H1 (cell line): ENCODE results near the gene MVD. TPM values are rescaled to one million over a fixed set of nuclear protein-coding genes. Genes with fewer than 3 reads are reported as not detected.

Experiments
- CTCF ChIA-PET: fragments of 300-600 bp; sonication (Branson Sonifier 250); formaldehyde crosslinking; loops from one replicate; lab custom pipeline; 2021; ENCODE audit not compliant: partially characterized antibody; lab: Charles Lee
- POLR2A ChIA-PET: fragments of 300-600 bp; sonication (Branson Sonifier 250); formaldehyde crosslinking; loops from one replicate; lab custom pipeline; 2021; ENCODE audit warnings: inconsistent platforms; ENCODE audit not compliant: partially characterized antibody; lab: Charles Lee
- DNase-seq, 2 experiments: peaks; one replicate each; pipeline versions ENCODE4 v3.0.0 to v3.0.0-alpha.2; 2010 to 2022; ENCODE audit warnings: low spot score in 2 of 2, low read depth in 1 of 2, mixed read lengths in 1 of 2
- FAIRE-seq: peaks from 2 replicates; lab custom pipeline; 2011; peaks lifted over from hg19 to GRCh38; lab: Jason Lieb, UNC
- H2AFZ ChIP-seq: 2 replicates; pipeline ENCODE4 v1.8.1; 2012; ENCODE audit warnings: low read length, inconsistent platforms
- H2AK5ac ChIP-seq: 2 replicates; pipeline ENCODE4 v1.6.1; 2013; ENCODE audit warnings: low read depth, low read length
- H2BK120ac ChIP-seq: replicated peaks from 2 replicates; pipeline ENCODE3; 2013; ENCODE audit warnings: low read depth, low read length, inconsistent platforms
- H2BK12ac ChIP-seq: 2 replicates; pipeline ENCODE4 v1.6.1; 2013; ENCODE audit warnings: low read depth, low read length
- H2BK15ac ChIP-seq: 2 replicates; pipeline ENCODE4 v1.6.1; 2013; ENCODE audit warnings: low read length
- H2BK20ac ChIP-seq: 2 replicates; pipeline ENCODE4 v1.6.1; 2013; ENCODE audit warnings: low read length
- H2BK5ac ChIP-seq: 2 replicates; pipeline ENCODE4 v1.6.1; 2013; ENCODE audit warnings: low read depth, low read length
- H3K14ac ChIP-seq: 2 replicates; pipeline ENCODE4 v1.6.1; 2013; ENCODE audit warnings: inconsistent platforms; ENCODE audit not compliant: insufficient read length
- H3K18ac ChIP-seq: 2 replicates; pipeline ENCODE4 v1.6.1; 2013; ENCODE audit warnings: low read length; ENCODE audit errors: extremely low read depth
- H3K23ac ChIP-seq: 2 replicates; pipeline ENCODE4 v1.6.1; 2013; ENCODE audit warnings: inconsistent platforms; ENCODE audit not compliant: insufficient read length
- H3K23me2 ChIP-seq: 2 replicates; pipeline ENCODE4 v1.6.1; 2013; ENCODE audit warnings: low read depth, low read length
- H3K27ac ChIP-seq: 2 replicates; pipeline ENCODE4 v1.6.1; 2011; ENCODE audit warnings: low read depth, low read length, inconsistent platforms
- H3K27me3 ChIP-seq, 4 experiments: replicated peaks in 1 of 4; 1 replicate in 1 of 4; 2 replicates in 3 of 4; pipeline versions ENCODE4 v1.6.1 to v1.8.1; 2011 to 2013; ENCODE audit warnings: low read length in 3 of 4, mild to moderate bottlenecking in 3 of 4, inconsistent platforms in 2 of 4, mixed read lengths in 2 of 4, moderate library complexity in 1 of 4; ENCODE audit not compliant: control insufficient read depth in 3 of 4, insufficient read depth in 3 of 4; ENCODE audit errors: extremely low read depth in 1 of 4
- H3K36me3 ChIP-seq, 4 experiments: 2 replicates each; pipeline versions ENCODE4 v1.6.1 to v1.8.1; 2011 to 2013; ENCODE audit warnings: mild to moderate bottlenecking in 4 of 4, low read length in 3 of 4, moderate library complexity in 2 of 4, control low read depth in 1 of 4, inconsistent platforms in 1 of 4; ENCODE audit not compliant: insufficient read depth in 4 of 4, control insufficient read depth in 2 of 4
- H3K4ac ChIP-seq: replicated peaks from 2 replicates; pipeline ENCODE3; 2013; ENCODE audit warnings: low read length, low read depth, mixed read lengths, inconsistent platforms; ENCODE audit not compliant: insufficient read length
- H3K4me1 ChIP-seq, 4 experiments: replicated peaks in 1 of 4; 1 replicate in 1 of 4; 2 replicates in 3 of 4; pipeline versions ENCODE4 v1.6.1 to v1.8.1; 2011 to 2013; ENCODE audit warnings: low read length in 3 of 4, inconsistent platforms in 2 of 4, mixed read lengths in 1 of 4; ENCODE audit not compliant: insufficient read depth in 4 of 4, control insufficient read depth in 3 of 4
- H3K4me2 ChIP-seq, 2 experiments: 2 replicates each; pipeline versions ENCODE4 v1.6.1 to v1.8.1; 2011 to 2013; ENCODE audit warnings: low read depth in 2 of 2, low read length in 2 of 2, control low read depth in 1 of 2, inconsistent platforms in 1 of 2, mild to moderate bottlenecking in 1 of 2; ENCODE audit not compliant: insufficient read depth in 1 of 2
- H3K4me3 ChIP-seq, 4 experiments: fragments of 200-600, 300-600 bp in 1 of 4; sonication (generic), shearing (Covaris generic), sonication (Bioruptor Twin) in 1 of 4; 2 replicates each; pipeline versions ENCODE4 v1.5.1 to v1.8.1; 2011 to 2016; ENCODE audit warnings: low read length in 4 of 4, low read depth in 3 of 4, control low read depth in 2 of 4, inconsistent platforms in 2 of 4, mild to moderate bottlenecking in 2 of 4, mixed read lengths in 1 of 4, moderate library complexity in 1 of 4; ENCODE audit not compliant: insufficient read depth in 2 of 4; ENCODE audit errors: extremely low read depth in 1 of 4
- H3K56ac ChIP-seq: replicated peaks from 2 replicates; pipeline ENCODE3; 2013; ENCODE audit warnings: low read depth, mild to moderate bottlenecking, mixed read lengths, low read length, inconsistent platforms; ENCODE audit not compliant: insufficient read length
- H3K79me1 ChIP-seq: 2 replicates; pipeline ENCODE4 v1.6.1; 2013; ENCODE audit warnings: low read depth, low read length, control low read depth
- H3K79me2 ChIP-seq, 2 experiments: 2 replicates each; pipeline versions ENCODE4 v1.6.1 to v1.8.1; 2012 to 2013; ENCODE audit warnings: low read length in 2 of 2, mild to moderate bottlenecking in 2 of 2, inconsistent platforms in 1 of 2; ENCODE audit not compliant: insufficient read depth in 2 of 2, control insufficient read depth in 1 of 2
- H3K9ac ChIP-seq, 4 experiments: replicated peaks in 1 of 4; 1 replicate in 1 of 4; 2 replicates in 3 of 4; pipeline versions ENCODE4 v1.6.1 to v1.8.1; 2011 to 2013; ENCODE audit warnings: low read depth in 3 of 4, low read length in 3 of 4, control low read depth in 2 of 4, mild to moderate bottlenecking in 2 of 4, moderate library complexity in 2 of 4, inconsistent platforms in 1 of 4; ENCODE audit errors: extremely low read depth in 1 of 4
- H3K9me3 ChIP-seq, 2 experiments: 2 replicates each; pipeline versions ENCODE4 v1.6.1 to v1.8.1; 2012 to 2013; ENCODE audit warnings: mild to moderate bottlenecking in 2 of 2, moderate library complexity in 2 of 2, control low read depth in 1 of 2, inconsistent platforms in 1 of 2, low read depth in 1 of 2, low read length in 1 of 2, mixed read lengths in 1 of 2; ENCODE audit not compliant: insufficient read depth in 2 of 2
- H4K20me1 ChIP-seq, 2 experiments: replicated peaks in 1 of 2; 2 replicates each; pipeline versions ENCODE3 to v1.8.1; 2011 to 2013; ENCODE audit warnings: inconsistent platforms in 2 of 2, low read length in 2 of 2, mild to moderate bottlenecking in 1 of 2; ENCODE audit not compliant: insufficient read depth in 2 of 2, control insufficient read depth in 1 of 2
- H4K5ac ChIP-seq: 2 replicates; pipeline ENCODE4 v1.6.1; 2013; ENCODE audit warnings: low read length, low read depth, mixed read lengths, inconsistent platforms; ENCODE audit not compliant: insufficient read length
- H4K8ac ChIP-seq: 2 replicates; pipeline ENCODE4 v1.8.0; 2013; ENCODE audit warnings: mild to moderate bottlenecking, moderate library complexity, low read length, inconsistent platforms; ENCODE audit not compliant: insufficient read depth; ENCODE audit errors: extremely low read depth
- H4K91ac ChIP-seq: replicated peaks from 2 replicates; pipeline ENCODE3; 2013; ENCODE audit warnings: low read length, mixed read lengths, inconsistent platforms; ENCODE audit not compliant: insufficient read length
- CTCF ChIP-seq, 3 experiments: IDR thresholded peaks; 1 replicate in 2 of 3; 2 replicates in 1 of 3; pipeline versions ENCODE4 v1.5.1 to v1.6.1; 2011; ENCODE audit warnings: low read length in 3 of 3, mild to moderate bottlenecking in 3 of 3, inconsistent platforms in 2 of 3, low read depth in 1 of 3, moderate library complexity in 1 of 3; ENCODE audit not compliant: insufficient read depth in 1 of 3; ENCODE audit errors: control extremely low read depth in 1 of 3
- KDM1A ChIP-seq: fragments of 200-600, 300-600 bp; sonication (generic); IDR thresholded peaks from 2 replicates; pipeline ENCODE4 v1.7.1; 2016; ENCODE audit warnings: mild to moderate bottlenecking, low read length, borderline replicate concordance
- RAD21 ChIP-seq, 2 experiments: IDR thresholded peaks in 1 of 2; conservative IDR thresholded peaks in 1 of 2; 2 replicates each; pipeline ENCODE4 v1.6.1; 2011; ENCODE audit warnings: low read depth in 2 of 2, low read length in 2 of 2, improper control_type of control experiment in 1 of 2, inconsistent platforms in 1 of 2, mild to moderate bottlenecking in 1 of 2, moderate library complexity in 1 of 2
- RFX5 ChIP-seq: IDR thresholded peaks from 2 replicates; pipeline ENCODE4 v1.6.1; 2011; ENCODE audit warnings: low read depth, low read length, improper control_type of control experiment, borderline replicate concordance
- SP4 ChIP-seq: IDR thresholded peaks from 2 replicates; pipeline ENCODE4 v1.6.1; 2012; ENCODE audit warnings: low read length, inconsistent platforms
- TCF12 ChIP-seq: IDR thresholded peaks from 2 replicates; pipeline ENCODE4 v1.6.1; 2011; ENCODE audit warnings: low read depth, mild to moderate bottlenecking, low read length
- WGBS, 2 experiments: shearing (Covaris generic) in 1 of 2; methylation state at CpG; one replicate each; pipeline versions ENCODE4 v1.1.6 to v1.1.7; 2013 to 2015; ENCODE audit warnings: low lambda C conversion rate in 2 of 2, mixed read lengths in 2 of 2, inconsistent platforms in 1 of 2, low coverage in 1 of 2, missing lambda C conversion rate in 1 of 2; ENCODE audit not compliant: insufficient replicate concordance in 2 of 2, insufficient coverage in 1 of 2, insufficient read length in 1 of 2; ENCODE audit errors: extremely low coverage in 1 of 2, missing lambda C conversion rate in 1 of 2; 5-methylcytosine and 5-hydroxymethylcytosine counted together
- polyA plus RNA-seq, 7 experiments: library from polyadenylated mRNA; depleted of rRNA in 3 of 7; stranded (reverse) in 5 of 7; unstranded in 2 of 7; fragments of >200 nt in 5 of 7; fragments of 200-250 nt in 2 of 7; gene quantifications; 1 replicate in 5 of 7; 2 replicates in 1 of 7; 4 replicates in 1 of 7; pipeline versions ENCODE4 v1.2.1 to v1.2.3, GENCODE V29; 2011 to 2013; ENCODE audit warnings: missing spikeins in 2 of 7, mixed read lengths in 2 of 7
- total RNA-seq: library from RNA; stranded (reverse); fragmentation: NEBNext Ultra II Directional; extraction: Animal tissue kit (Norgen Biotek cat#: 25700); gene quantifications from 2 replicates; pipeline ENCODE4 v1.2.1, GENCODE V29; 2021

Gene MVD
- total and polyA plus RNA-seq, 2 of the 8 experiments (the other 6 are each of a cell fraction or from before 2014, with no cell fraction given) = 47.2 to 77.3 TPM

- Histone ChIP-seq H3K56ac (no peak overlapping the region), H3K4ac (no peak overlapping the region), H3K79me1 (peaks cover 8% of the 10 kb centered on the region), H2BK12ac (no peak overlapping the region), H3K36me3 (peaks cover 2 to 24% (median 7%) of the 10 kb centered on the region in 4 experiments; a peak in 4 of 8 replicates), H2AK5ac (no peak overlapping the region), H3K23ac (no peak overlapping the region), H3K23me2 (peaks cover 5% of the 10 kb centered on the region; the same call in 1 of the 2 replicates), H3K9ac (0 out of 7 replicates have a peak overlapping the region, but pooled peaks of 2 of the 4 experiments have one; percentile 2 to 4), H4K91ac (no peak overlapping the region), H4K8ac (no peak overlapping the region), H3K4me3 (no peak overlapping the region), H3K4me2 (no peak overlapping the region; a peak in 1 of 4 replicates), H4K20me1 (peaks cover 6 to 25% of the 10 kb centered on the region in 2 experiments), H2BK5ac (no peak overlapping the region), H3K79me2 (peaks cover 0 to 2% of the 10 kb centered on the region in 2 experiments; a peak in 1 of 4 replicates), H2BK120ac (no peak overlapping the region), H3K27me3 (no peaks in the 10 kb centered on the region), H3K27ac (no peak overlapping the region), H3K18ac (no peak overlapping the region), H3K4me1 (peaks cover 0 to 10% (median 4%) of the 10 kb centered on the region in 4 experiments; a peak in 3 of 7 replicates), H2BK20ac (no peak overlapping the region), H3K9me3 (no peaks in the 10 kb centered on the region), H3K14ac (no peak overlapping the region), H4K5ac (no peak overlapping the region), H2BK15ac (no peak overlapping the region), H2AFZ (no peak overlapping the region)
- ChIA-PET POLR2A (interaction anchor here (0.7 to 2.4 kb wide), 7 partner anchors 8 to 36 kb away, joined by 3 to 11 read pairs (median 5); partner anchors contain the start of gene IL17C), CTCF (interaction anchor here (0.6 to 6.1 kb wide), 23 partner anchors 8 to 1286 kb away, joined by 3 to 89 read pairs (median 4); partner anchors contain the start of genes IL17C and ZC3H18)
- DNase-seq (no peak), FAIRE-seq (peak; percentile 24)
- TF ChIP-seq RFX5 (no peak), TCF12 (peak; percentile 54; the same call in 1 of the 2 replicates), CTCF (IDR thresholded peaks at IDR 0.05; ENCODE audit: control extremely low read depth in 1 of 3, insufficient read depth in 1 of 3, low read depth in 1 of 3, low read length in 3 of 3) (peak; percentile 44 to 71 (median 48)), RAD21 (IDR thresholded peaks at IDR 0.05 in 1 of 2, conservative IDR thresholded peaks at IDR 0.05 in 1 of 2; ENCODE audit: low read depth in 2 of 2, low read length in 2 of 2) (peak; percentile 39 to 58), SP4 (no peak), KDM1A (no peak)
- 84% methylated on average over 6 of the region's 6 CpGs; no CpG with 5 or more reads in 1 of the 2 experiments for WGBS, 2 experiments
These were observed 52.8 kb downstream of the MVD start for GRCh38 chr16:88610080-88610479.
